B cell (primary cell): ENCODE data around the gene UNC13A. TPM values are rescaled to one million over a fixed set of nuclear protein-coding genes. Genes with fewer than 3 reads are reported as not detected.

Source experiments
- ATAC-seq: fragments of 200-7000 bp; cut with Tn5 transposase; one replicate; pipeline ENCODE4 v1.10.0; 2021; ENCODE audit warnings: low read depth, mild to moderate bottlenecking, moderate number of reproducible peaks, moderate library complexity
- CTCF ChIA-PET: fragments of 350-600 bp; sonication (Branson Sonifier 250); formaldehyde crosslinking; loops from one replicate; lab custom pipeline; 2021; ENCODE audit warnings: antibody characterized with exemption, inconsistent platforms; lab: Charles Lee
- POLR2A ChIA-PET: fragments of 350-600 bp; sonication (Branson Sonifier 250); formaldehyde crosslinking; loops from one replicate; lab custom pipeline; 2021; ENCODE audit warnings: antibody characterized with exemption; lab: Charles Lee
- DNase-seq: peaks from one replicate; pipeline ENCODE4 v3.0.0; 2013
- H2AFZ ChIP-seq: 2 replicates; pipeline ENCODE4 v1.6.1; 2012; ENCODE audit warnings: mild to moderate bottlenecking, low read depth, low read length; ENCODE audit not compliant: insufficient read depth, poor library complexity, severe bottlenecking
- H3K27ac ChIP-seq, 2 donors: 1 replicate in 1 of 2; 2 replicates in 1 of 2; pipeline ENCODE4 v1.5.1; 2012 to 2013; ENCODE audit warnings: low read length in 2 of 2, mild to moderate bottlenecking in 2 of 2, moderate library complexity in 1 of 2
- H3K27me3 ChIP-seq, 4 experiments: fragments of 200-600 bp in 1 of 4; sonication (generic) in 1 of 4; replicated peaks in 1 of 4; 1 replicate in 2 of 4; 2 replicates in 2 of 4; pipeline versions ENCODE4 v1.6.1 to v1.7.0; 2013 to 2016; ENCODE audit warnings: low read length in 3 of 4, mild to moderate bottlenecking in 2 of 4, mixed read lengths in 1 of 4, moderate library complexity in 1 of 4; ENCODE audit not compliant: insufficient read depth in 4 of 4, control insufficient read depth in 3 of 4; ENCODE audit errors: control extremely low read depth in 1 of 4
- H3K36me3 ChIP-seq, 2 experiments: replicated peaks in 1 of 2; 1 replicate in 1 of 2; 2 replicates in 1 of 2; pipeline versions ENCODE4 v1.6.1 to v1.7.1; 2013; ENCODE audit warnings: low read length in 1 of 2; ENCODE audit not compliant: insufficient read depth in 2 of 2, control insufficient read depth in 1 of 2; ENCODE audit errors: control extremely low read depth in 1 of 2, extremely low read depth in 1 of 2
- H3K4me1 ChIP-seq, 2 donors: fragments of 200-600 bp in 1 of 2; sonication (generic) in 1 of 2; 1 replicate in 1 of 2; 2 replicates in 1 of 2; pipeline versions ENCODE4 v1.5.1 to v1.6.1; 2013 to 2017; ENCODE audit warnings: low read length in 2 of 2; ENCODE audit not compliant: control insufficient read depth in 2 of 2, insufficient read depth in 2 of 2
- H3K4me2 ChIP-seq: replicated peaks from 2 replicates; pipeline ENCODE3; 2012; ENCODE audit warnings: mild to moderate bottlenecking, low read depth, low read length; ENCODE audit not compliant: poor library complexity, severe bottlenecking
- H3K4me3 ChIP-seq, 5 experiments: fragments of 200-600 bp in 1 of 5; sonication (generic) in 1 of 5; 1 replicate in 3 of 5; 2 replicates in 2 of 5; pipeline versions ENCODE4 v1.5.1 to v1.7.0; 2011 to 2016; ENCODE audit warnings: low read length in 4 of 5, mild to moderate bottlenecking in 4 of 5, low read depth in 2 of 5, control low read depth in 1 of 5, moderate library complexity in 1 of 5; ENCODE audit not compliant: insufficient read depth in 1 of 5; ENCODE audit errors: control extremely low read depth in 1 of 5, extremely low read depth in 1 of 5
- H3K79me2 ChIP-seq: fragments of 200-600 bp; sonication (generic); one replicate; pipeline ENCODE4 v1.6.0; 2016; ENCODE audit warnings: low read length; ENCODE audit not compliant: control insufficient read depth, insufficient read depth
- H3K9ac ChIP-seq: fragments of 200-600 bp; sonication (generic); 2 replicates; pipeline ENCODE4 v1.6.1; 2017; ENCODE audit warnings: mild to moderate bottlenecking, low read length, moderate library complexity
- H3K9me3 ChIP-seq, 3 donors: one replicate each; pipeline versions ENCODE4 v1.6.1 to v1.7.1; 2013; ENCODE audit warnings: low read length in 2 of 3; ENCODE audit not compliant: control insufficient read depth in 2 of 3, insufficient read depth in 1 of 3; ENCODE audit errors: control extremely low read depth in 1 of 3
- H4K20me1 ChIP-seq: 2 replicates; pipeline ENCODE4 v1.6.0; 2012; ENCODE audit warnings: mild to moderate bottlenecking, low read length; ENCODE audit not compliant: insufficient read depth, control insufficient read depth, poor library complexity, severe bottlenecking
- H3K27ac Mint-ChIP-seq: one replicate; pipeline ENCODE4 v1.8.0; 2021; ENCODE audit warnings: mixed read lengths
- H3K27me3 Mint-ChIP-seq: one replicate; pipeline ENCODE4 v1.8.0; 2021; ENCODE audit warnings: mixed read lengths
- H3K4me1 Mint-ChIP-seq: one replicate; pipeline ENCODE4 v1.8.0; 2021; ENCODE audit warnings: mixed read lengths
- H3K4me3 Mint-ChIP-seq: one replicate; pipeline ENCODE4 v1.8.0; 2021; ENCODE audit warnings: mixed read lengths
- H3K9me3 Mint-ChIP-seq: one replicate; pipeline ENCODE4 v1.8.0; 2022; ENCODE audit warnings: mixed read lengths; ENCODE audit not compliant: insufficient read depth
- EZH2 ChIP-seq: IDR thresholded peaks from 2 replicates; pipeline ENCODE4 v1.6.1; 2012; ENCODE audit warnings: borderline replicate concordance, low read depth, mild to moderate bottlenecking, moderate library complexity, low read length; ENCODE audit not compliant: insufficient read depth, poor library complexity, severe bottlenecking
- WGBS: methylation state at CpG from one replicate; pipeline ENCODE4 v1.1.5; 2013; ENCODE audit warnings: missing lambda C conversion rate; ENCODE audit not compliant: insufficient coverage; 5-methylcytosine and 5-hydroxymethylcytosine counted together
- intact Hi-C: fragments of 100-400 bp; cut with micrococcal nuclease; formaldehyde crosslinking; loops from one replicate; pipeline ENCODE4 v1.10.0; 2022
- polyA plus RNA-seq: library from polyadenylated mRNA; depleted of rRNA; stranded (reverse); fragments of >200 nt; gene quantifications from 2 replicates; pipeline ENCODE4 v1.2.3, GENCODE V29; 2012
- total RNA-seq, 2 donors: library from RNA; stranded (reverse); fragments of 120-200 nt in 1 of 2; gene quantifications; 1 replicate in 1 of 2; 2 replicates in 1 of 2; pipeline versions ENCODE4 v1.2.3 to v1.2.4, GENCODE V29; 2013 to 2022
- TF ChIP-seq, protein P1 (sequence below): fragments of 200-600 bp; IDR thresholded peaks from one replicate; pipeline ENCODE4 v1.8.0; 2022; ENCODE audit warnings: antibody characterized with exemption, mild to moderate bottlenecking

Gene UNC13A
- total and polyA plus RNA-seq, 2 donors (not counting 1 experiment from before 2014, with no cell fraction given) = 0.10 TPM; not detected in 1

DNA sequence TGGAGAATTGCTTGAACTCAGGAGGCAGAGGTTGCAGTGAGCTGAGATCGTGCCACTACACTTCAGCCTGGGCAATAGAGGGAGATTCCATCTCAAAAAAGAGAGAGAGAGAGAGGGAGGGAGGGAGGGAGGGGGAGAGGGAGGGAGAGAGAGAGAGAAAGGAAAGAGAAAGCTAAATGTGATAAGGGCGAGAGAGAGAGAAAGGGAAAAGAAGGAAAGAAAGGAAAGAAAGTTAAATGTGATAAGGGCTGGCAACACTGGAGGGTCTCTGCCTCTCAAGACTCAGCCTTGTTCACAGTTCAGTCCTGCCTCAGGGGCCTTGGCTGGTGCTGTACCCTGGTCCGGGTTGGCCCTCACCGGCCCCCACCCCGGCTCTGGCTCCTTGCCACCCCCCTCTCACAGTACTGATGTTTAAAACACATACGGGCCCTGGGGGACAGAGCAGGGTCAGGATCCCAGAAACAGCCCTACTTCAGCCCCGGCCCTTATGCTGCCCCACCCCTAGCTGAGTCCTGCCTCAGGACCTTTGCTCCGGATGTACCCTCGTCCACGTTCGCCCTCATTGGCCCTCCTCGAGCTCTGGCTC, 34.6 kb upstream of the UNC13A start:
- no peaks in the 10 kb centered on the region for H3K9me3 ChIP-seq
- ATAC-seq (no peak), DNase-seq (no peak)
- H3K4me2 ChIP-seq = no peak overlapping the region
- peaks cover 71% of the 10 kb centered on the region for H4K20me1 ChIP-seq
- H3K27ac ChIP-seq = no peak overlapping the region
- H3K4me1 Mint-ChIP-seq = peaks cover 30% of the 10 kb centered on the region
- no peak overlapping the region for H3K9ac ChIP-seq
- TF ChIP-seq, protein P1, sequence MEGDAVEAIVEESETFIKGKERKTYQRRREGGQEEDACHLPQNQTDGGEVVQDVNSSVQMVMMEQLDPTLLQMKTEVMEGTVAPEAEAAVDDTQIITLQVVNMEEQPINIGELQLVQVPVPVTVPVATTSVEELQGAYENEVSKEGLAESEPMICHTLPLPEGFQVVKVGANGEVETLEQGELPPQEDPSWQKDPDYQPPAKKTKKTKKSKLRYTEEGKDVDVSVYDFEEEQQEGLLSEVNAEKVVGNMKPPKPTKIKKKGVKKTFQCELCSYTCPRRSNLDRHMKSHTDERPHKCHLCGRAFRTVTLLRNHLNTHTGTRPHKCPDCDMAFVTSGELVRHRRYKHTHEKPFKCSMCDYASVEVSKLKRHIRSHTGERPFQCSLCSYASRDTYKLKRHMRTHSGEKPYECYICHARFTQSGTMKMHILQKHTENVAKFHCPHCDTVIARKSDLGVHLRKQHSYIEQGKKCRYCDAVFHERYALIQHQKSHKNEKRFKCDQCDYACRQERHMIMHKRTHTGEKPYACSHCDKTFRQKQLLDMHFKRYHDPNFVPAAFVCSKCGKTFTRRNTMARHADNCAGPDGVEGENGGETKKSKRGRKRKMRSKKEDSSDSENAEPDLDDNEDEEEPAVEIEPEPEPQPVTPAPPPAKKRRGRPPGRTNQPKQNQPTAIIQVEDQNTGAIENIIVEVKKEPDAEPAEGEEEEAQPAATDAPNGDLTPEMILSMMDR = no peak
- no peak for TF ChIP-seq EZH2
- H2AFZ ChIP-seq = no peak overlapping the region
- H3K4me3 Mint-ChIP-seq = no peak overlapping the region
- H3K27me3 Mint-ChIP-seq = no peaks in the 10 kb centered on the region
- no peaks in the 10 kb centered on the region for H3K27me3 ChIP-seq
- H3K4me1 ChIP-seq = peaks cover 28 to 34% of the 10 kb centered on the region in 2 donors
- peaks cover 81% of the 10 kb centered on the region for H3K79me2 ChIP-seq
- whole genome bisulfite sequencing = 99% methylated on average over 11 of the region's 12 CpGs
- POLR2A ChIA-PET = no interaction called here
- no peak overlapping the region for H3K4me3 ChIP-seq
- H3K27ac Mint-ChIP-seq = no peak overlapping the region
- no peaks in the 10 kb centered on the region for H3K9me3 Mint-ChIP-seq
- CTCF ChIA-PET = interaction anchor here (1.2 to 1.9 kb wide), 3 partner anchors 33 to 58 kb away, joined by 3 to 4 read pairs (median 3); no protein-coding TSS in a partner anchor
- intact Hi-C loops = no loop called here
- H3K36me3 ChIP-seq = peaks cover 6 to 48% of the 10 kb centered on the region in 2 experiments

DNA sequence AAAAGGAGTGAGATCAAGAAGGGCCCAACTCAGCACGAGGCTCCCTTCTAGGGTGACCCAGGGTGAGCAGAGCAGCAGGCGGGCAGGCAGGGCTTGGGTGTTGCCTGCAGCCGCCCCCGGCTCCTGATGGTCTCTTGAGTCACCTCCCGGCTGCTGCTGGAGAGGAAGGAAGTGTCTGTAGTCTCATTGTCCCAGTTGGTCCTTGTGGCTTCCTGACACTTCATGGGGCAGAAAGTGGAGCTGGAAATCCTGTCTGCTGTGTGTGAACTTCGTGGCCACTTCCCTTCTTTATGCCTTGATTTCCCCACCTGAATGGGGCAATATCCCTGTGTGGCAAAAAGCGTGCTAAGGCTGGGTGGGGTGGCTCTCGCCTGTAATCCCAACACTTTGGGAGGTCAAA, 33.7 kb upstream of the UNC13A start:
- no peak overlapping the region for H3K9ac ChIP-seq
- WGBS = 35% methylated on average over 6 of the region's 8 CpGs
- peaks cover 62% of the 10 kb centered on the region for H4K20me1 ChIP-seq
- H3K27ac Mint-ChIP-seq = no peak overlapping the region
- H3K79me2 ChIP-seq = peaks cover 73% of the 10 kb centered on the region
- H3K27me3 Mint-ChIP-seq = no peaks in the 10 kb centered on the region
- peaks cover 36% of the 10 kb centered on the region for H3K4me1 Mint-ChIP-seq
- peak overlapping the region; percentile 92 for H3K4me3 Mint-ChIP-seq
- H3K4me3 ChIP-seq = no peak overlapping the region
- CTCF ChIA-PET = interaction anchor here (1.2 to 1.9 kb wide), 3 partner anchors 34 to 59 kb away, joined by 3 to 4 read pairs (median 3); no protein-coding TSS in a partner anchor
- no peaks in the 10 kb centered on the region for H3K27me3 ChIP-seq
- H3K4me2 ChIP-seq = peak overlapping the region; percentile 98
- H2AFZ ChIP-seq = no peak overlapping the region
- H3K27ac ChIP-seq = no peak overlapping the region
- TF ChIP-seq, protein P1 = no peak
- no peak for TF ChIP-seq EZH2
- no peak for DNase-seq
- peaks cover 32 to 39% of the 10 kb centered on the region in 2 donors for H3K4me1 ChIP-seq
- H3K9me3 Mint-ChIP-seq = no peaks in the 10 kb centered on the region
- peaks cover 6 to 40% of the 10 kb centered on the region in 2 experiments for H3K36me3 ChIP-seq
- intact Hi-C loops = no loop called here
- no peak for ATAC-seq
- POLR2A ChIA-PET = no interaction called here
- no peaks in the 10 kb centered on the region for H3K9me3 ChIP-seq
